Measurements from ENCODE around the gene C9orf85.
"Not testable (repeated sequence)": the region's sequence is repeated elsewhere in the genome, so short reads cannot be mapped to it uniquely, and the experiment has no call there.

The C9orf85 gene

GRCh38 chr9:71891557-71892189, 19.8 kb upstream of the C9orf85 start:
- no peak overlapping the region for H3K4me2 ChIP-seq (ENCODE audit: low read length)
- no peak for TF ChIP-seq CTCF (IDR thresholded peaks at IDR 0.05)
- no peaks in the 10 kb centered on the region for H3K36me3 ChIP-seq (ENCODE audit: control insufficient read depth, insufficient read depth, low read length)
- H3K4me1 ChIP-seq, result peaks cover 2% of the 10 kb centered on the region
- no peak overlapping the region for H3K9ac ChIP-seq
- no peak overlapping the region for H3K4me3 ChIP-seq (ENCODE audit: low read depth, low read length)
- H3K9me3 ChIP-seq (ENCODE audit: control insufficient read depth, low read length), result no peaks in the 10 kb centered on the region
- no peak overlapping the region for H2AFZ ChIP-seq
- H3K79me2 ChIP-seq, result peaks cover 8% of the 10 kb centered on the region
- H3K27me3 ChIP-seq (ENCODE audit: control insufficient read depth, insufficient read depth, low read length), result no peaks in the 10 kb centered on the region
- no peak overlapping the region for H3K27ac ChIP-seq

GRCh38 chr9:71895117-71895516, 16.3 kb upstream of the C9orf85 start:
- no peaks in the 10 kb centered on the region for H3K9me3 ChIP-seq (ENCODE audit: control insufficient read depth, low read length)
- H3K27me3 ChIP-seq (ENCODE audit: control insufficient read depth, insufficient read depth, low read length), result no peaks in the 10 kb centered on the region
- H3K4me1 ChIP-seq, result peaks cover 2% of the 10 kb centered on the region
- no peaks in the 10 kb centered on the region for H3K36me3 ChIP-seq (ENCODE audit: control insufficient read depth, insufficient read depth, low read length)
- no peak overlapping the region for H3K9ac ChIP-seq
- H3K27ac ChIP-seq, result no peak overlapping the region
- H2AFZ ChIP-seq, result no peak overlapping the region
- TF ChIP-seq CTCF (IDR thresholded peaks at IDR 0.05), result no peak
- peaks cover 21% of the 10 kb centered on the region for H3K79me2 ChIP-seq
- no peak overlapping the region for H3K4me3 ChIP-seq (ENCODE audit: low read depth, low read length)
- no peak overlapping the region for H3K4me2 ChIP-seq (ENCODE audit: low read length)

- no peak for TF ChIP-seq CTCF (IDR thresholded peaks at IDR 0.05)
Measured at GRCh38 chr9:71895955-71896354, 15.5 kb upstream of the C9orf85 start.

GRCh38 chr9:71896761-71897160, 14.7 kb upstream of the C9orf85 start:
- Histone ChIP-seq H2AFZ (no peak overlapping the region), H3K4me3 (ENCODE audit: low read depth, low read length) (no peak overlapping the region), H3K4me2 (ENCODE audit: low read length) (no peak overlapping the region), H3K9me3 (ENCODE audit: control insufficient read depth, low read length) (no peaks in the 10 kb centered on the region), H3K79me2 (peaks cover 28% of the 10 kb centered on the region), H3K4me1 (peaks cover 2% of the 10 kb centered on the region), H3K36me3 (ENCODE audit: control insufficient read depth, insufficient read depth, low read length) (no peaks in the 10 kb centered on the region), H3K9ac (no peak overlapping the region), H3K27me3 (ENCODE audit: control insufficient read depth, insufficient read depth, low read length) (no peaks in the 10 kb centered on the region), H3K27ac (no peak overlapping the region)
- no peak for TF ChIP-seq CTCF (IDR thresholded peaks at IDR 0.05)

More at GRCh38 chr9:71895955-71896354, 15.5 kb upstream of the C9orf85 start:
- H3K9me3 ChIP-seq (ENCODE audit: control insufficient read depth, low read length), result no peaks in the 10 kb centered on the region
- H3K36me3 ChIP-seq (ENCODE audit: control insufficient read depth, insufficient read depth, low read length), result no peaks in the 10 kb centered on the region
- H3K27me3 ChIP-seq (ENCODE audit: control insufficient read depth, insufficient read depth, low read length), result no peaks in the 10 kb centered on the region
- no peak overlapping the region for H3K27ac ChIP-seq
- H3K79me2 ChIP-seq, result peaks cover 26% of the 10 kb centered on the region
- H2AFZ ChIP-seq, result no peak overlapping the region
- H3K4me2 ChIP-seq (ENCODE audit: low read length), result no peak overlapping the region
- H3K4me1 ChIP-seq, result peaks cover 2% of the 10 kb centered on the region
- no peak overlapping the region for H3K4me3 ChIP-seq (ENCODE audit: low read depth, low read length)
- H3K9ac ChIP-seq, result no peak overlapping the region

- Histone ChIP-seq H3K4me1 (peaks cover 2% of the 10 kb centered on the region), H3K27me3 (ENCODE audit: control insufficient read depth, insufficient read depth, low read length) (no peaks in the 10 kb centered on the region), H3K4me3 (ENCODE audit: low read depth, low read length) (no peak overlapping the region), H3K36me3 (ENCODE audit: control insufficient read depth, insufficient read depth, low read length) (no peaks in the 10 kb centered on the region), H3K79me2 (peaks cover 31% of the 10 kb centered on the region), H2AFZ (no peak overlapping the region), H3K9ac (no peak overlapping the region), H3K4me2 (ENCODE audit: low read length) (no peak overlapping the region), H3K9me3 (ENCODE audit: control insufficient read depth, low read length) (no peaks in the 10 kb centered on the region), H3K27ac (no peak overlapping the region)
- TF ChIP-seq CTCF (IDR thresholded peaks at IDR 0.05), result no peak
Measured at GRCh38 chr9:71897577-71897976, 13.9 kb upstream of the C9orf85 start.

DNA sequence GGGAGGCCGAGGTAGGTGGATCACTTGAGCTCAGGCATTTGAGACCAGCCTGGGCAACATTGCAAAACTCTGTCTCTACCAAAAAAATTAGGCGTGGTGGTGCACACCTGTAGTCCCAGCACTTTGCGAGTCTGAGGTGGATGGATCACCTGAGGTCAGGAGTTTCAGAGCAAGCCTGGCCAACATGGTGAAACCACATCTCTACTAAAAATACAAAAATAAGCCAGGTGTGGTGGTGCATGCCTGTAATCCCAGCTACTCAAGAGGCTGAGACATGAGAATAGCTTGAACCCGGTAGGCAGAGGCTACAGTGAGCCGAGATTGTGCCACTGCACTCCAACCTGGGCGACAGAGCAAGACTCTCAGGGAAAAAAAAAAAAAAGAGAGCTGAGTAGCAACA, 12.7 kb upstream of the C9orf85 start:
- H3K27ac ChIP-seq; H3K4me3 ChIP-seq (ENCODE audit: low read depth, low read length); H3K4me2 ChIP-seq (ENCODE audit: low read length); H3K9me3 ChIP-seq (ENCODE audit: control insufficient read depth, low read length); H3K36me3 ChIP-seq (ENCODE audit: control insufficient read depth, insufficient read depth, low read length); H3K27me3 ChIP-seq (ENCODE audit: control insufficient read depth, insufficient read depth, low read length); H3K4me1 ChIP-seq; H2AFZ ChIP-seq; H3K9ac ChIP-seq: not testable (repeated sequence)
- H3K79me2 ChIP-seq, result peaks cover 31% of the 10 kb centered on the region

Measured in parathyroid adenoma (tissue), 2 donors.